GM12874 (cell line): ENCODE results near the gene MSL1.
A peak's percentile ranks its signal among the peaks of the same experiment; 100 is the strongest.

Source experiments
- CTCF ChIP-seq: IDR thresholded peaks from 2 replicates; pipeline ENCODE4 v1.5.1; 2011; ENCODE audit warnings: low read depth, mild to moderate bottlenecking, control low read depth, low read length, moderate library complexity; ENCODE audit not compliant: insufficient read depth

The MSL1 gene

GRCh38 chr17:40110026-40110845, 11.5 kb upstream of the MSL1 start:
- no peak for TF ChIP-seq CTCF

GRCh38 chr17:40111221-40112128, 10.3 kb upstream of the MSL1 start:
- peak; percentile 83 for TF ChIP-seq CTCF

GRCh38 chr17:40112191-40112711, 9.5 kb upstream of the MSL1 start:
- no peak for TF ChIP-seq CTCF

GRCh38 chr17:40112718-40113109, 9.1 kb upstream of the MSL1 start:
- no peak for TF ChIP-seq CTCF

GRCh38 chr17:40113110-40113906, 8.5 kb upstream of the MSL1 start:
- TF ChIP-seq CTCF: peak; percentile 72

- TF ChIP-seq CTCF: no peak
These were observed 7.9 kb upstream of the MSL1 start for GRCh38 chr17:40113907-40114245.

GRCh38 chr17:40115101-40115436, 6.7 kb upstream of the MSL1 start:
- TF ChIP-seq CTCF: no peak
